ENCODE results near the gene TOM1L2. TPM values are rescaled to one million over a fixed set of nuclear protein-coding genes. Genes with fewer than 3 reads are reported as not detected.

TOM1L2 gene
- total RNA-seq, 1 experiment from 2014 or later: 24.1 TPM

- no peak; the same call in none of the 2 replicates for TF ChIP-seq EGR1 (IDR thresholded peaks at IDR 0.05; ENCODE audit: low read depth)
- TF ChIP-seq CEBPB (IDR thresholded peaks at IDR 0.05; ENCODE audit: low read depth): peak; percentile 79
- TF ChIP-seq MAX (IDR thresholded peaks at IDR 0.05): peak; percentile 69
- TF ChIP-seq TCF7L2 (IDR thresholded peaks at IDR 0.05; ENCODE audit: borderline replicate concordance, extremely low read depth, insufficient read depth, insufficient read length): peak; percentile 96
- peak; percentile 90 for TF ChIP-seq FOSL1 (IDR thresholded peaks at IDR 0.05; ENCODE audit: low read depth)
Observed at GRCh38 chr17:17921192-17922069, 50.8 kb downstream of the TOM1L2 start (continued).

- no peak overlapping the region for H2AFZ ChIP-seq (ENCODE audit: low read depth, low read length, poor library complexity, severe bottlenecking)
- H3K36me3 ChIP-seq (ENCODE audit: control insufficient read depth in 1 of 2, insufficient read depth in 2 of 2, low read length in 2 of 2): no peaks in the 10 kb centered on the region
- ChIA-PET RAD21 (ENCODE audit: low non-redundant PET in 1 of 2, low total read pairs in 2 of 2, uncharacterized antibody in 2 of 2, unreplicated experiment in 2 of 2) (interaction anchor here (0.7 to 1.4 kb wide), 8 partner anchors 19 to 114 kb away, joined by 3 to 22 read pairs (median 4); no protein-coding TSS in a partner anchor), POLR2A (interaction anchor here (0.7 to 1.6 kb wide), 7 partner anchors 8 to 93 kb away, joined by 3 to 14 read pairs (median 4); partner anchors contain the start of genes DRC3, SREBF1 and TOM1L2), CTCF (interaction anchor here (0.6 to 2.3 kb wide), 30 partner anchors 9 to 422 kb away, joined by 3 to 59 read pairs (median 4); partner anchors contain the start of genes DRC3, RAI1, SREBF1 and TOM1L2)
- DNase-seq (ENCODE audit: low read depth, low spot score) (peak; percentile 54), ATAC-seq (peak; percentile 48)
- BruUV-seq (replicated peaks): no TSS peak
- H3K4me1 ChIP-seq (ENCODE audit: control insufficient read depth in 1 of 2, insufficient read depth in 2 of 2, low read length in 2 of 2): peaks cover 66 to 78% of the 10 kb centered on the region in 2 experiments
- H3K4me3 ChIP-seq (replicated peaks in 1 of 2; ENCODE audit: low read depth in 1 of 2, low read length in 2 of 2): no peak overlapping the region
- peak overlapping the region; percentile 45 for H3K4me2 ChIP-seq (ENCODE audit: low read length)
- H3K9me2 ChIP-seq (ENCODE audit: insufficient read depth): no peaks in the 10 kb centered on the region
- H3K9ac ChIP-seq (ENCODE audit: low read length): peak overlapping the region; percentile 42
- no peaks in the 10 kb centered on the region for H3K79me2 ChIP-seq (ENCODE audit: insufficient read depth, low read length)
- peak overlapping the region; percentile 98 for H3K27ac ChIP-seq (ENCODE audit: low read depth, low read length)
- peak; percentile 26 for TF ChIP-seq YY1 (IDR thresholded peaks at IDR 0.05; ENCODE audit: extremely low read depth, insufficient replicate concordance, low read depth, low read length)
- no peak for TF ChIP-seq JUND (IDR thresholded peaks at IDR 0.05)
- TF ChIP-seq CTCF (IDR thresholded peaks at IDR 0.05 in 2 of 3, conservative IDR thresholded peaks at IDR 0.05 in 1 of 3; ENCODE audit: borderline replicate concordance in 1 of 3, insufficient read depth in 1 of 3, low read depth in 2 of 3, low read length in 2 of 3): peak; percentile 90 to 93 (median 91)
- TF ChIP-seq CBX3 (IDR thresholded peaks at IDR 0.05; ENCODE audit: low read depth): peak; percentile 27; the same call in 1 of the 2 replicates
- peak; percentile 96 for TF ChIP-seq RAD21 (IDR thresholded peaks at IDR 0.05; ENCODE audit: low read depth)
- TF ChIP-seq SIN3A (IDR thresholded peaks at IDR 0.05; ENCODE audit: low read depth): no peak
- TF ChIP-seq ELF1 (IDR thresholded peaks at IDR 0.05; ENCODE audit: borderline replicate concordance, low read depth): no peak
- TF ChIP-seq EGR1 (IDR thresholded peaks at IDR 0.05; ENCODE audit: low read depth): no peak
- TF ChIP-seq POLR2A (IDR thresholded peaks at IDR 0.05; ENCODE audit: borderline replicate concordance, extremely low read depth, insufficient read depth, insufficient read length): no peak
- no peak for TF ChIP-seq ZNF274 (IDR thresholded peaks at IDR 0.05; ENCODE audit: low read depth, low read length)
- H3K9me3 ChIP-seq (ENCODE audit: control insufficient read depth in 1 of 2, insufficient read depth in 1 of 2, low read depth in 1 of 2, low read length in 2 of 2): no peaks in the 10 kb centered on the region
- H4K20me1 ChIP-seq (ENCODE audit: insufficient read depth): no peaks in the 10 kb centered on the region
- intact Hi-C loops (cut with micrococcal nuclease): loop anchor here (1.0 to 2.0 kb wide), 4 partner anchors 29 to 239 kb away; partner anchors contain the start of gene RAI1
- H3K27me3 ChIP-seq (ENCODE audit: insufficient read depth, low read length): no peaks in the 10 kb centered on the region
Observed at GRCh38 chr17:17919169-17920107, 52.8 kb downstream of the TOM1L2 start.
